Measurements from ENCODE around the gene KBTBD12.

KBTBD12 gene

GRCh38 chr3:127948211-127948610, 33.2 kb downstream of the KBTBD12 start:
- TF ChIP-seq CTCF (IDR thresholded peaks at IDR 0.05; ENCODE audit: control insufficient read depth, insufficient read depth, low read depth, low read length, missing control alignments): no peak
- DNase-seq (ENCODE audit: low read depth): no peak
- H3K4me3 ChIP-seq (ENCODE audit: control insufficient read depth, low read depth, low read length): no peak overlapping the region

- no peak for TF ChIP-seq CTCF (IDR thresholded peaks at IDR 0.05; ENCODE audit: control insufficient read depth, insufficient read depth, low read depth, low read length, missing control alignments)
- DNase-seq (ENCODE audit: low read depth): no peak
- H3K4me3 ChIP-seq (ENCODE audit: control insufficient read depth, low read depth, low read length): no peak overlapping the region
Observed at GRCh38 chr3:127949446-127950055, 34.5 kb downstream of the KBTBD12 start.

- no peak for TF ChIP-seq CTCF (IDR thresholded peaks at IDR 0.05; ENCODE audit: control insufficient read depth, insufficient read depth, low read depth, low read length, missing control alignments)
- DNase-seq (ENCODE audit: low read depth): peak; percentile 7
- no peak overlapping the region for H3K4me3 ChIP-seq (ENCODE audit: control insufficient read depth, low read depth, low read length)
Observed at GRCh38 chr3:127951276-127951675, 36.2 kb downstream of the KBTBD12 start.

GRCh38 chr3:127953091-127954035, 38.3 kb downstream of the KBTBD12 start:
- DNase-seq (ENCODE audit: low read depth): peak; percentile 59
- TF ChIP-seq CTCF (IDR thresholded peaks at IDR 0.05; ENCODE audit: control insufficient read depth, insufficient read depth, low read depth, low read length, missing control alignments): no peak
- no peak overlapping the region for H3K4me3 ChIP-seq (ENCODE audit: control insufficient read depth, low read depth, low read length)

GRCh38 chr3:127954640-127955039, 39.6 kb downstream of the KBTBD12 start:
- no peak for TF ChIP-seq CTCF (IDR thresholded peaks at IDR 0.05; ENCODE audit: control insufficient read depth, insufficient read depth, low read depth, low read length, missing control alignments)
- DNase-seq (ENCODE audit: low read depth): no peak
- H3K4me3 ChIP-seq (ENCODE audit: control insufficient read depth, low read depth, low read length): no peak overlapping the region

GRCh38 chr3:127955728-127956127, 40.7 kb downstream of the KBTBD12 start:
- DNase-seq (ENCODE audit: low read depth): no peak
- no peak overlapping the region for H3K4me3 ChIP-seq (ENCODE audit: control insufficient read depth, low read depth, low read length)
- no peak for TF ChIP-seq CTCF (IDR thresholded peaks at IDR 0.05; ENCODE audit: control insufficient read depth, insufficient read depth, low read depth, low read length, missing control alignments)
